ENCODE results near the gene COL27A1. TPM values are rescaled to one million over a fixed set of nuclear protein-coding genes. Genes with fewer than 3 reads are reported as not detected.

The COL27A1 gene
- total RNA-seq, 2 experiments from 2014 or later = 8.4 to 9.7 TPM

- intact Hi-C loops (cut with micrococcal nuclease) = no loop called here
- ATAC-seq (no peak), DNase-seq (no peak)
- H3K27ac Mint-ChIP-seq = no peak overlapping the region
- H3K9me3 Mint-ChIP-seq = peaks cover 3% of the 10 kb centered on the region
- POLR2A ChIA-PET = no interaction called here
- no peaks in the 10 kb centered on the region for H3K36me3 Mint-ChIP-seq (ENCODE audit: low read depth)
- no peak for TF ChIP-seq CTCF (IDR thresholded peaks at IDR 0.05)
- H3K27me3 Mint-ChIP-seq = peaks cover 3% of the 10 kb centered on the region
- H3K4me3 Mint-ChIP-seq = no peak overlapping the region
- H3K4me1 Mint-ChIP-seq (ENCODE audit: low read depth) = no peaks in the 10 kb centered on the region
- CTCF ChIA-PET = interaction anchor here (3.1 kb wide), 1 partner anchor 22 kb away, joined by 10 read pairs; no protein-coding TSS in a partner anchor
Observed at GRCh38 chr9:114130141-114130540, 25.2 kb upstream of the COL27A1 start.

GRCh38 chr9:114130624-114131277 lies 24.6 kb upstream of the COL27A1 start:
- no peak overlapping the region for H3K27ac Mint-ChIP-seq
- DNase-seq = no peak
- no peaks in the 10 kb centered on the region for H3K36me3 Mint-ChIP-seq (ENCODE audit: low read depth)
- intact Hi-C loops (cut with micrococcal nuclease) = no loop called here
- no peak for ATAC-seq
- TF ChIP-seq CTCF (IDR thresholded peaks at IDR 0.05) = no peak
- peaks cover 3% of the 10 kb centered on the region for H3K27me3 Mint-ChIP-seq
- peaks cover 3% of the 10 kb centered on the region for H3K9me3 Mint-ChIP-seq
- H3K4me3 Mint-ChIP-seq = no peak overlapping the region
- no peaks in the 10 kb centered on the region for H3K4me1 Mint-ChIP-seq (ENCODE audit: low read depth)
- CTCF ChIA-PET = no interaction called here
- POLR2A ChIA-PET = no interaction called here

DNA sequence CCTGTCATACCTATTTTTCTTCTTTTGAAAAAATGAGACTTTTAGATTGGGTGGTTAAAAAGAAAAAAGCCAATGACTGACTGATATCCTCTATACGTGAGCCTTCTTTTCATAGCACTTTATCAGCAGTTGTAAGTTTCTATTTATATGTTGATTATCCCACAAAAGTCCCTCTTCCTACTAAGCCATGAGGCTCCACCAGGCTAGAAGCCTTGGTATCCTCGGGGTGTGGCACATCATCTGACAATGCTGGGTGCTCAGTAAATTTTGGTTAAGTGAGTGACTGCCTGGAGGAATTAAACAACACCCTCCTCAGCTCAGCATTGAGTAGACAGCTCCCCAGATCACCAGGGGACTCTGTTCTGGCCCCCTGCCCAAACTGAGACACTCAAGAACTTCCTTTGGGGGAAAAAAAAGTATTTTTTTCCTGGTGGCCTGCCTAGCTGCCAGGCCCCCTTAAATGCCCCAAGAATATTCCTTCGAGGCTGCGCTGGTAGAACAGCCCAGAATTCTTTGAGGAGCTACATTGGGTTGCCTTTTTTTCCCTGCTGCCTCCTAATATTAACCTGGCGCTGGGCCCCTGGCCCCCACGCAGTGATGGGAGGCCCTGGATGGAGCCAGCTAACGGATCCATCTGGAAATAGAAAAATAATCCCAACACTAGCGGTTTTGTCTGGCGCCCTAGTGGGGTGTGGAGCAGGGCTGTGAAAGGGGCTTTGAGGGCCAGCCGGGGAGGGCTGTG lies 23.4 kb upstream of the COL27A1 start:
- TF ChIP-seq CTCF (IDR thresholded peaks at IDR 0.05) = no peak
- Mint-ChIP-seq H3K27me3 (peaks cover 3% of the 10 kb centered on the region), H3K9me3 (peaks cover 3% of the 10 kb centered on the region), H3K4me3 (no peak overlapping the region), H3K27ac (no peak overlapping the region), H3K36me3 (ENCODE audit: low read depth) (no peaks in the 10 kb centered on the region), H3K4me1 (ENCODE audit: low read depth) (no peaks in the 10 kb centered on the region)
- DNase-seq (no peak), ATAC-seq (no peak)
- ChIA-PET CTCF (interaction anchor here (1.4 kb wide), 1 partner anchor 23 kb away, joined by 3 read pairs; the partner anchor contains the start of gene COL27A1), POLR2A (no interaction called here)
- intact Hi-C loops (cut with micrococcal nuclease) = no loop called here

DNA sequence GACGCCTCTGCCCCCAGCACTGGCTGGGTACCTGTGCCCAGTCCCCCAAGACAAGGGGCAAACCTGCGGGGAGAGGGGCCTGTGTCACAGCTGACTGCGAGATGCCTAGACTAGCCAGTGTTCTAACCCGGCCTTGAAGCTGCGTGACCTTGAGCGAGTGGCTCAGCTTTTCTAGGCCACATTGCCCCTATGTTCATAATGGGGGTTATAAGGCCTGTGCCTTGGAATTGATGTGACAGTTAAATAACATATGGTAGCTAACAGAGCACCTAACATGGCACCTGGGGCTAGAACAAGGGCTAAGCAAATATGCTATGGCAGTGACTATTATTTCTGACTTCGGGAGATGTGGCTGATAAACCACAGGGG lies 22.8 kb upstream of the COL27A1 start:
- ChIA-PET CTCF (interaction anchor here (1.4 kb wide), 1 partner anchor 23 kb away, joined by 3 read pairs; the partner anchor contains the start of gene COL27A1), POLR2A (no interaction called here)
- Mint-ChIP-seq H3K36me3 (ENCODE audit: low read depth) (no peaks in the 10 kb centered on the region), H3K4me3 (no peak overlapping the region), H3K9me3 (no peaks in the 10 kb centered on the region), H3K27ac (no peak overlapping the region), H3K4me1 (ENCODE audit: low read depth) (no peaks in the 10 kb centered on the region), H3K27me3 (no peaks in the 10 kb centered on the region)
- ATAC-seq (no peak), DNase-seq (no peak)
- TF ChIP-seq CTCF (IDR thresholded peaks at IDR 0.05) = no peak
- intact Hi-C loops (cut with micrococcal nuclease) = no loop called here

GRCh38 chr9:114134827-114135396 lies 20.4 kb upstream of the COL27A1 start:
- ChIA-PET POLR2A (no interaction called here), CTCF (interaction anchor here (1.1 kb wide), 1 partner anchor 156 kb away, joined by 4 read pairs; no protein-coding TSS in a partner anchor)
- TF ChIP-seq CTCF (IDR thresholded peaks at IDR 0.05) = no peak
- ATAC-seq (no peak), DNase-seq (no peak)
- no peaks in the 10 kb centered on the region for H3K9me3 Mint-ChIP-seq
- H3K36me3 Mint-ChIP-seq (ENCODE audit: low read depth) = no peaks in the 10 kb centered on the region
- H3K4me1 Mint-ChIP-seq (ENCODE audit: low read depth) = no peaks in the 10 kb centered on the region
- H3K27me3 Mint-ChIP-seq = no peaks in the 10 kb centered on the region
- intact Hi-C loops (cut with micrococcal nuclease) = no loop called here
- no peak overlapping the region for H3K27ac Mint-ChIP-seq
- H3K4me3 Mint-ChIP-seq = no peak overlapping the region
